NCI-H510A treated with DMSO at 0.1 percent for 48 hours (cell line): ENCODE results near the gene B9D2.

Experiments
- DNase-seq: peaks from one replicate; lab custom pipeline; 2025; lab: John Stamatoyannopoulos, UW

The B9D2 gene

DNA sequence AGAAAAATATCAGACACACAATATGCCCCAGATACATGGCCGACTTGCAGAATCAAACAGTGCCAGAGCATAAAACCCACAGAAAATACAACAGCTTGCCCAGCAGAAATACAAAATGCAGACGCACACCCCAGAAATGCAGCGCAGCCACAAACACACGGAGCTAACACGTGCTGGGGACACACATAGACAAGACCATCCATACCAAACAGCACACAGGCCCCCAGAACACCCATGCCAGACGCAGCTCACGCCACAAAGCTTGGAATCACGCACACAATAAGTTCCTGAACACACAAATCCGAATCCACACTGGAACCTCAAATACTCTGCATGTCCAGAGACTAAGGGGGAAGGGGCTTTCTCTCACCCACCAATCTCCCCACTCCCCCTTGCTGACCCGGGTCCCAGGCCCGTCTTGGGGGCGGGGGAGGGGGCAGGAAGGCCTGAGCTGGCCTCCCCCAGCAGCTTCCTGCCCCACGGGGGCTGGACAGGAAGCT, 36.8 kb downstream of the B9D2 start:
- no peak for DNase-seq

- DNase-seq: no peak
Measured at GRCh38 chr19:41325947-41326706, 37.8 kb downstream of the B9D2 start.

DNA sequence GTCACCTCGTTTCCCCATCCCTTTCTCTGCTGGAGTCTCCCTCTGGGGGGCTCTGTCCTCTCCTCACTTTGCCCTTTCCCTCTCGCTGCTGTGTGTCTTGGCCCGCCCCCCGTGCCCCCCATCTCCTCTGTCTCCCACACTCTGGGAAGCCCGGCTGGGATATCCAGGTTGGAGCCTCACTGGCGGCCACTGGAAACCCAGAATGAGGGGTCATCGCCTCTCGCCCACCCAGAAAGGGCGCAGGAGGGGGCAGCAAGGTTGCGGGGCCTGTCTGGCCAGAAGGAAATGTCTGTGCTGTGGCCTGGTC, 38.4 kb downstream of the B9D2 start:
- no peak for DNase-seq

DNA sequence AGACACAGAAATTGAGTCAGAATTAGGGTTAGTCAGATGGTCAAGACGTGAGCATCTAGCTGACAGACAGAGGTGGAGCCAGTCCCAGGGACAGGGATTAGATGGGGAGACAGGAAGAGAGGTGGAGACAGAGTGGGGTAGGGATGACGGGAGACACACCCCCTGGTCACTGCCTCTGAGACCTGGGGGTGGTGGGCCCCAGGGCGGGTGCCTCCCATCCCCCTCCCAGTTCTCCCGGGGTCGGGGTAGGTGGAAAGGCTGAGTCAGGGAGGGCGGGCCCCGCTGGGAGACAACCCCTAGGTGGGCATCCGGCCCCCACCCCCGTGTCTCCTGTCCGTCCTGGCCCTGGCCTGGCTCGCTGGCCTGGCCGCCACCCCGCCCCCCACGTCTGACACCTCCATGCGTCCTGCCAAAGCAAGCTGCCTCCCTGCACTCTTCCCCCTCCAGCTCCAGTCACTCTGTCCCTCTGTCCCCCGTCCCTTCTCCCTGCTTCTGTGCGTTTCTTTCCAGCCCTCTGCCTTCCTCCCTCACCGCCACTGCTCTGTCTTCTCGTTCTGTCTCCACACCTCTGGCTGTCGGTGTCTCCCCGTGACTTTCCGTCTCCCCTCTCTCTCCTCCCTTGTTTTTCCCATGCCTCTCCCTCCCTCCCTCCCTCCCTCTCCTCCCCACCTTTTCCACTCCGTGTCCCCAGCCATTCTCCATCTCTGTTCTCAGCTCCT, 38.9 kb downstream of the B9D2 start:
- DNase-seq: no peak

GRCh38 chr19:41324231-41324702, 39.7 kb downstream of the B9D2 start:
- DNase-seq: no peak

- DNase-seq: no peak
Measured at GRCh38 chr19:41323430-41324125, 40.4 kb downstream of the B9D2 start.

- no peak for DNase-seq
Measured at GRCh38 chr19:41323023-41323422, 40.9 kb downstream of the B9D2 start.

DNA sequence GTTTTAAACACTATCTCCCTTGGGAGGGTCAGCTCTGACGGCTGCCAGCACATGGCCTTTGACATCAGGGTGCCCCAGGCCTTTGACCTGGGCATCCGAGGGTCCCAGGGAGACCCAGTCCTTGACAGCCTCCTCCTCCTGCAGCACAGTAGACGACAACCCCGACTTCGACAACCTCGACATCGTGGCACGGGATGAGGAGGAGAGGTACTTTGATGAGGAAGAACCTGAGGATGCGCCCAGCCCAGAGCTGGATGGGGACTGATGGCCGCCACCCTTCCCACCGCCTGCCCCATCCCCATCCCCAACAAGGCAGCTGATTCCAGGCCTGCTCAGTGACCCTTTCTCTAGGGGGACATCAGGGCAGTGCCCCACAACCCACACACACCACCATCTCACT, 41.5 kb downstream of the B9D2 start:
- DNase-seq: no peak

DNA sequence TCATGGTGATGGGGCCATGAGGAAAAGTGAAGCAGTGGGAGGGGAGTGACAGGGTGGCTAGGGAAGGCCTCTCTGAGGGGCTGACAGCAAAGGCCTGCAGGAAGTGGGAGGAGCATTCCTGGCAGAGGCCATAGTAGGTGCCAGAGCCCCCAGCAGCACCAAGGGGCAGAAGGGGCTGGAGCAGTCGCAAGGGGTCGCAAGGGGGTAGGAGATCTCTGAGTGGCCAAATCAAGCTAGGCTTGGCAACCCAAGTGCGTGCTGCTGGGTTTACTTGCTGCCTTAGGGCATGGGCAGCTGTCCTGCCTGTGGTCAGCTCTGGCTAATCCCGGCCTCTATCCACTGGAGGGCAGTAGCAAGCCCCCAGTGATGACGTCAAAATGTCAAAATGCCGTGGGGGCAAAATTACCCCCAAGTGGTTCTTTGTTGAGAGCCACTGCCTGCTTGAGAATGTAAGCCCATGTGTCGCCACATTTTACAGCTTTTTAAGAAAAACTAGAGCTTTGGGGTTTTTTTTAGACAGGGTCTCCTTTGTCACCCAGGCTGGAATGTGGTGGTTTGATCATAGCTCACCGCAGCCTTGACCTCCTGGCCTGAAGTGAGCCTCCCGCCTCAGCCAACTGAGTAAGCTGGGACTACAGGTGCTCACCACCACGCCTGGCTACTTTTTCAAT, 42.2 kb downstream of the B9D2 start:
- DNase-seq: no peak

- DNase-seq: no peak
Measured at GRCh38 chr19:41321204-41321599, 42.7 kb downstream of the B9D2 start.

DNA sequence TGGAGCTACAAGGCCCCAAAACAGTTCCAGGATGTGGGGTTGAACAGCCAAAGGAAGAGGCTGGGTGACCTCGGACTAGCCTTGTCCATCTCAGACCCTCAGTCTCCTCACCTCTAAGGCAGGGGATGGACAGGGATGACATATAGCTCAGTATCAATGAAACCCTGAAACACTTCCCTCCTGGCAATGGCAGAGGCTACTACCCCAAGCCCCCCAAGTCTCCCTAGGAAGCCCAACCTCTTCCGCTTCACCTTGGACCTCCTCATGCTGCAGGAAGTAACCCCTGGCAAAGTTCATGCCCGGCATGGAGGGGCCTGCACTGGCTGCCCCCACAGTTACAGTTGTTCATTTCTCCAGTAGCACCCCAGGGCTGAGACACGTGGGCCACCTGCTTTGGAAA, 43.4 kb downstream of the B9D2 start:
- DNase-seq: no peak

- no peak for DNase-seq
Measured at GRCh38 chr19:41320185-41320518, 43.8 kb downstream of the B9D2 start.

DNA sequence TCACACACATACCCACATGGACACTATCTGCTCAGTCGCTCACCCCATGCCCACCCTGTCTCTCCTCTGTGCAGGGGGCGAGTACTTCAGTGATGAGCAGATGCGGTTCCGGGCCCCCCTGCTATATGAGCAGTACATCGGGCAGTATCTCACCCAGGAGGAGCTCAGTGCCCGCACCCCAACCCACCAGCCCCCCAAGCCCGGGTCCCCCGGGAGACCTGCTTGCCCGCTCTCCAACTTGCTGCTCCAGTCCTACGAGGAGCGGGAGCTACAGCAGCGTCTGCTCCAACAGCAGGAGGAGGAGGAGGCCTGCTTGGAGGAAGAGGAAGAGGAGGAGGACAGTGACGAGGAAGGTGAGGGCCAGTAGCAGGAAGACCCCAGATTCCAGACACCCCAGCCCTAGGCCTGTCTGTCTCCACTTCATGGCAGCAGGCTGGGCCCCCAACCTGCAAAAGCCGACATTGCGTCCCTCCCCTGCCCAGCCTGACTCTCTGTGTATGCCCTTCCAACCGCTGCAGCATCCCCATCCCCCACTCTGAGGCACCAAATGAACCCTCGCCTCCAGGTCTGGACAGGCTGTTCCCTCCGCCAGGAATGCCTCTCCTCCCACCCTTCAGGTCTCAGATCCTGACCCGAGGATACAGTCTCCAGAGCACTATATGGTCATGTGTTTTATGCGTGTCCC, 44.3 kb downstream of the B9D2 start:
- DNase-seq: no peak

- no peak for DNase-seq
Measured at GRCh38 chr19:41318696-41319499, 45.1 kb downstream of the B9D2 start.

GRCh38 chr19:41316306-41316920, 47.5 kb downstream of the B9D2 start:
- no peak for DNase-seq

GRCh38 chr19:41311613-41312012, 52.3 kb downstream of the B9D2 start:
- DNase-seq: no peak

- DNase-seq: no peak
Measured at GRCh38 chr19:41311072-41311471, 52.9 kb downstream of the B9D2 start.

- peak; percentile 88 for DNase-seq
Measured at GRCh38 chr19:41310033-41310831, 53.7 kb downstream of the B9D2 start, which contains the start of gene CCDC97. Gene CCDC97 (plus strand): TSS chr19:41310172. CDS start chr19:41310311, 139 bp downstream.

DNA sequence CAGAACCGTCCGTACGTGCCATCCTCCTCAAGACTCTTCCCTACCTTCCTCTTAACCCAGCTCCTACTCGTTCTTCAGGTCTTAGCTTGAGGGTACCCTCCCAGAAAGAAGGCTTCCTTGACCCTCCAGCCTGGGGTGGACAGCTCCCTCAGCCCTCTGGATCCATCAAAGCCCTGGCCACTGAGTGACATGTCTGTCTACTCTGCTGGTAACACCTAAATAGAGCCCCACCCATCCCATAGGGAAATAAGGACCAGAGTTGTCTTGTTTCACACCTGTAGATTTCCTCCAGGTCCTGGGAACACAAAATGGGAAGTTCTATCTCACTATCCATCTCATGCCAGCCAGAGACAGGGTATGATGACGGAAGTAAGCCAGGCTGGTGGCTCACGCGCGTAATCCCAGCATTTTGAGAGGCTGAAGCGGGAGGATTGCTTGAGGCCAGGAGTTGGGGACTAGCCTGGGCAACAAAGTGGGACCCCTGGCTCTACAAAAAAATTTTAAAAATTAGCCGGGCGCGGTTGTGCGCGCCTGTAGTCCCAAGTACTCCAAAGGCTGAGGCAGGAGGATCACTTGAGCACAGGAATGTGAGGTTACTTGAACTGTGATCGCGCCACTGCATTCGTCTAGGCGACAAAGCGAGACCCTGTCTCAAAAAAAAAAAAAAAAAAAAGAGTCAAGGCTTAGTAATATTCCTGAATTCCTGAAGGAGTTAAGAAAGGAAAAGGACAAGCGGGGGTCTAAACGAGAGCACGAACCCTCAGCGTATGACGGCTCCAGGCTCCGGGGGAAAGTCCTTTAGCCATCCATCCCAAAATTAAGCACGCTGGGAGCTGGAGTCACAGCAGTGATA, 54.5 kb downstream of the B9D2 start:
- DNase-seq: no peak
